Caki2 (cell line): ENCODE data around the gene XG. TPM values are rescaled to one million over a fixed set of nuclear protein-coding genes. Genes with fewer than 3 reads are reported as not detected.

ENCODE experiments used
- DNase-seq: peaks from one replicate; pipeline ENCODE4 v3.0.0-alpha.2; 2015; ENCODE audit warnings: low read depth
- in situ Hi-C: cut with HindIII; loops from 2 replicates; pipeline ENCODE4 v1.10.0; 2016; ENCODE audit warnings: low sequenced_read_pairs, low pct_unique_long_range_greater_than_20kb, mixed read lengths
- total RNA-seq: library from RNA; depleted of rRNA; stranded (reverse); fragments of >200 nt; shearing (Covaris generic); gene quantifications from 2 replicates; pipeline ENCODE4 v1.2.3, GENCODE V29; 2014; ENCODE audit warnings: low replicate concordance; rRNA removed

The XG gene
- total RNA-seq, 1 experiment from 2014 or later, result not detected

GRCh38 chrX:2831471-2832228 lies 79.8 kb downstream of the XG start:
- no peak for DNase-seq
- in situ Hi-C loops, result no loop called here

GRCh38 chrX:2837961-2838360 lies 86.1 kb downstream of the XG start:
- DNase-seq, result no peak
- in situ Hi-C loops, result no loop called here

DNA sequence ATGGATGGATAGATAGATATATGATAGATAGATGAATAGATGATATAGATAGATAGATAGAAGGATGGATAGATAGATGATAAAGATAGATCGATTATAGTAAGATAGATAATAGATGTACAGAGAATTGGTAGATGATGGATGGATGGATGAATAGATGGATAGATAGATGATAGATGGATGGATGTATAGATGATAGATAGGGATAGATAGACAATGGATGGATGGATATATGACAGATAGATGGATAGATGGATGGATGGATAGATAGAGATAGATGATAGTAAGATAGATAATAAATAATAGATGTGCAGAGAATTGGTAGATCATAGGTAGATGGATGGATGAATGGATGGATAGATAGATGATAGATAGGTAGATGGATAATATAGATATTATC lies 89.1 kb downstream of the XG start:
- no peak for DNase-seq
- in situ Hi-C loops, result no loop called here

- in situ Hi-C loops, result no loop called here
- no peak for DNase-seq
These were observed 89.7 kb downstream of the XG start for GRCh38 chrX:2841537-2841936.

DNA sequence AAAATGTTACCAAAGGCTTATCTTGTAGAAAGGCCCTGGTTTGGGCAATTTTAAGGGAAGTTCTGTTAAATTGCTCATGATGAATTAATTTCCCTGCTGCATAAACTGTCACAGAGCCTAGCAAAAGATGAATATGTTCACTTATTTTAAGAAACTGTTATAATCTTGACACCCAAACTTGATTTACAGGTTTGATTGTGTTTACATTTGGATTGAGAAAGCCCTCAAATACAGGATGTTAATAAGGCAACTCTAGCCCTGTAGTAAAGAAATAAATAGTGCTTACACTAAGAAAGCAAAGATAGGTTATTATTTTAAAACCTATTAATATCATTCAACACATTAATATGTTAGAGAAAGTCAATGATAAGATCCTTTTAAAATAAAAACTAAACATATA lies 95.2 kb downstream of the XG start:
- in situ Hi-C loops, result no loop called here
- DNase-seq, result no peak

DNA sequence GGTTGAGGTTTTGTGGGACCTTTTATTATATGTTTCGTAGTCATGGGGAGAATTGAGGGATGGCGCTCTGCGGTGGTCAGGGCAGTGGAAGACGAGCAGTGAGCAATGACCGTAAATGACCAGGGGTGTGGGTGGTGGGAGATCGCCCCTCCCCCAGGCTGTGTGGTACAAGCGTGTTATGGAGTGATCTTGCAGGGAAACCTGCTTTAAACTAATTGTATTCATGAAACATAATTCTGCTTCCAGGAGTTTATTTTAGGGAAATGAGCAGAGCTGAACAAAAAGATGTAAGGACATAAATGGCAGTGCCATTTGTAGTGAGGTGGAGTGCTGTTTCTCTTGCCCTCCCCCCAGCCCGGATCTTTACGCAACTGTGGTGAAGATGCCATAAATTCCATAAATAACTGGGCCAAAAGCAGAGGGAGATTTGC lies 97.0 kb downstream of the XG start:
- in situ Hi-C loops, result no loop called here
- DNase-seq, result no peak

- DNase-seq, result no peak
- in situ Hi-C loops, result no loop called here
These were observed 103.1 kb downstream of the XG start for GRCh38 chrX:2854918-2855317.

GRCh38 chrX:2855761-2856160 lies 103.9 kb downstream of the XG start:
- DNase-seq, result no peak
- in situ Hi-C loops, result no loop called here

DNA sequence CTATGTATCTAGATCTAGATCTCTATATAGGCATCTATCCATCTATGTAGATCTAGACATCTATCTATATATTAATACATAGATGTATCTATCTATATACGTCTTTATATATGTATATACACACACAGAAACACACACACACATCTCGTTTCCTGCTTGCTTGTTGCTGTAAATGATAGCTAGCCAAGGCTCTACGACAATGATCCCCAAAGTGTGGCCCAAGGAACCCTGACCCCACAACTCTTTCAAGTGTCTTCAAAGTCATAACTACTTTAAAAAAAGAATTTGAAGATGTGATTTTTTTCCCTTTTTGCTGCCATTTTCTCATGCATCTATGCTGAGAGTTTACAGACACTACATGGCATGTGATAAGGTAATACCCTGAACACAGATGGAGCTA lies 105.7 kb downstream of the XG start:
- in situ Hi-C loops, result no loop called here
- no peak for DNase-seq

GRCh38 chrX:2859197-2859797 lies 107.5 kb downstream of the XG start:
- in situ Hi-C loops, result no loop called here

DNA sequence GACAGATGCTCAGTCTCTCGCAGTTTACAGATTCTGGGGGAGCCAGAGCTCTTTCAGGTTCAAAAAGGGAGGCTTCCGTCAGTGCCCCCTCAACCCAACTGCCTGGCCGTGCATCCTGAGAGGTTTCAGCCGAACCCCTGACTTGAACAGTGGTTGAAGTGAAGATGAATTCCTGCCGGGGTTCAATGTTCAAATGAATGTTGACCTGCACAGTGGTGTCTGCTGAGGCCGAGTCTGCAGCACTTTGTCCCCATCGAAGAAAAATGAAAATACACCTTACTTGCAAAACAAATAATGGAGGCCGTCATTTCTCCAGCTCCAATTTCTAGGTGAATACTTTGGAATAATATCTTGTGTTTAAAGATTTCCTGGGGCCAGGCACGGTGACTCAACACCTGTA lies 110.6 kb downstream of the XG start:
- no peak for DNase-seq
- in situ Hi-C loops, result no loop called here

More at GRCh38 chrX:2859197-2859797, 107.5 kb downstream of the XG start:
- DNase-seq, result no peak

- no peak for DNase-seq
- in situ Hi-C loops, result no loop called here
These were observed 111.8 kb downstream of the XG start for GRCh38 chrX:2863646-2864045.

Other genes starting within 250 kb of the XG start
- 156 and 200 TPM in 2 replicates for gene CD99, start 60.7 kb upstream of the XG start, total RNA-seq
- gene GYG2, start 76.9 kb downstream of the XG start, total RNA-seq, result 3.2 and 3.7 TPM in 2 replicates
- gene ARSD, start 177.3 kb downstream of the XG start, total RNA-seq, result 14.8 and 22.8 TPM in 2 replicates